CD14-positive monocyte (primary cell): Measurements from ENCODE around the gene FLT1. TPM values are rescaled to one million over a fixed set of nuclear protein-coding genes. Genes with fewer than 3 reads are reported as not detected.

Source experiments
- DNase-seq, 3 donors: peaks; one replicate each; pipeline ENCODE4 v3.0.0-alpha.2; 2011 to 2022
- H2AFZ ChIP-seq: 2 replicates; pipeline ENCODE4 v1.6.0; 2012; ENCODE audit warnings: mild to moderate bottlenecking, low read depth, low read length, inconsistent platforms; ENCODE audit not compliant: insufficient read depth, poor library complexity, severe bottlenecking
- H3K27ac ChIP-seq, 2 donors: 1 replicate in 1 of 2; 2 replicates in 1 of 2; pipeline ENCODE4 v1.5.1; 2012 to 2013; ENCODE audit warnings: low read length in 2 of 2, control low read depth in 1 of 2, inconsistent platforms in 1 of 2, low read depth in 1 of 2, mild to moderate bottlenecking in 1 of 2
- H3K27me3 ChIP-seq, 2 donors: one replicate each; pipeline versions ENCODE4 v1.6.0 to v1.6.1; 2011 to 2013; ENCODE audit warnings: low read length in 2 of 2; ENCODE audit not compliant: control insufficient read depth in 2 of 2, insufficient read depth in 2 of 2
- H3K36me3 ChIP-seq, 2 donors: replicated peaks in 1 of 2; 1 replicate in 1 of 2; 2 replicates in 1 of 2; pipeline versions ENCODE4 v1.5.1 to v1.6.1; 2012 to 2013; ENCODE audit warnings: low read length in 2 of 2, control low read depth in 1 of 2, inconsistent platforms in 1 of 2, mild to moderate bottlenecking in 1 of 2; ENCODE audit not compliant: insufficient read depth in 2 of 2, control insufficient read depth in 1 of 2
- H3K4me1 ChIP-seq, 2 donors: 1 replicate in 1 of 2; 2 replicates in 1 of 2; pipeline versions ENCODE4 v1.5.1 to v1.6.1; 2012 to 2013; ENCODE audit warnings: low read length in 2 of 2, control low read depth in 1 of 2, inconsistent platforms in 1 of 2, mild to moderate bottlenecking in 1 of 2, moderate library complexity in 1 of 2; ENCODE audit not compliant: insufficient read depth in 2 of 2, control insufficient read depth in 1 of 2
- H3K4me2 ChIP-seq: replicated peaks from 2 replicates; pipeline ENCODE3; 2012; ENCODE audit warnings: low read length, moderate library complexity, mild to moderate bottlenecking; ENCODE audit not compliant: poor library complexity, severe bottlenecking; ENCODE audit errors: extremely low read depth
- H3K4me3 ChIP-seq, 3 experiments: fragments of 200-600 bp in 1 of 3; sonication (generic) in 1 of 3; replicated peaks in 1 of 3; 1 replicate in 2 of 3; 2 replicates in 1 of 3; pipeline ENCODE4 v1.5.1; 2011 to 2013; ENCODE audit warnings: low read length in 3 of 3, mild to moderate bottlenecking in 3 of 3, control low read depth in 2 of 3, low read depth in 2 of 3, inconsistent platforms in 1 of 3, moderate library complexity in 1 of 3
- H3K79me2 ChIP-seq: 2 replicates; pipeline ENCODE4 v1.6.0; 2012; ENCODE audit warnings: mild to moderate bottlenecking, control low read depth, inconsistent platforms, low read length, moderate library complexity; ENCODE audit not compliant: insufficient read depth
- H3K9ac ChIP-seq: 2 replicates; pipeline ENCODE4 v1.6.0; 2017; ENCODE audit warnings: low read length, mild to moderate bottlenecking; ENCODE audit not compliant: insufficient read depth, poor library complexity, severe bottlenecking
- H3K9me3 ChIP-seq, 2 donors: replicated peaks in 1 of 2; 1 replicate in 1 of 2; 2 replicates in 1 of 2; pipeline versions ENCODE4 v1.5.1 to v1.6.1; 2012 to 2013; ENCODE audit warnings: low read length in 2 of 2, control low read depth in 1 of 2; ENCODE audit not compliant: control insufficient read depth in 1 of 2, insufficient read depth in 1 of 2
- H4K20me1 ChIP-seq: 2 replicates; pipeline ENCODE4 v1.6.0; 2012; ENCODE audit warnings: mild to moderate bottlenecking, low read length, control low read depth, moderate library complexity; ENCODE audit not compliant: insufficient read depth
- H3K27ac Mint-ChIP-seq, 7 donors: one replicate each; pipeline ENCODE4 v1.8.0; 2020; ENCODE audit warnings: mild to moderate bottlenecking in 7 of 7, mixed read lengths in 7 of 7, moderate library complexity in 6 of 7, inconsistent platforms in 2 of 7
- H3K27me3 Mint-ChIP-seq, 3 donors: one replicate each; pipeline ENCODE4 v1.8.0; 2021 to 2022; ENCODE audit warnings: low read depth in 3 of 3, mild to moderate bottlenecking in 3 of 3, mixed read lengths in 3 of 3, moderate library complexity in 3 of 3, inconsistent platforms in 1 of 3
- H3K36me3 Mint-ChIP-seq, 2 donors: one replicate each; pipeline ENCODE4 v1.8.0; 2020; ENCODE audit warnings: mixed read lengths in 2 of 2, inconsistent platforms in 1 of 2, mild to moderate bottlenecking in 1 of 2
- H3K4me1 Mint-ChIP-seq: one replicate; pipeline ENCODE4 v1.8.0; 2020; ENCODE audit warnings: mild to moderate bottlenecking, mixed read lengths
- H3K4me3 Mint-ChIP-seq, 2 donors: one replicate each; pipeline ENCODE4 v1.8.0; 2020; ENCODE audit warnings: mild to moderate bottlenecking in 2 of 2, mixed read lengths in 2 of 2, moderate library complexity in 1 of 2
- H3K9me3 Mint-ChIP-seq, 7 donors: one replicate each; pipeline ENCODE4 v1.8.0; 2020 to 2022; ENCODE audit warnings: mixed read lengths in 7 of 7, mild to moderate bottlenecking in 6 of 7, moderate library complexity in 6 of 7, inconsistent platforms in 2 of 7
- WGBS: methylation state at CpG from one replicate; pipeline ENCODE4 v1.1.5; 2013; ENCODE audit warnings: missing lambda C conversion rate; ENCODE audit not compliant: insufficient coverage; 5-methylcytosine and 5-hydroxymethylcytosine counted together
- intact Hi-C, 2 donors: fragments of 100-400 bp; cut with micrococcal nuclease; formaldehyde crosslinking; loops; one replicate each; pipeline versions ENCODE4 v1.15.0 to v1.15.1; 2023
- polyA plus RNA-seq, 3 donors: library from polyadenylated mRNA; depleted of rRNA in 1 of 3; unstranded in 2 of 3; stranded (reverse) in 1 of 3; fragments of 300-500 nt in 2 of 3; fragments of >200 nt in 1 of 3; fragmentation: Illumina TruSeq in 2 of 3; gene quantifications; 1 replicate in 2 of 3; 2 replicates in 1 of 3; pipeline ENCODE4 v1.2.3, GENCODE V29; 2012 to 2021
- TF ChIP-seq, protein P1 (sequence below): fragments of 200-600 bp; IDR thresholded peaks from one replicate; pipeline ENCODE4 v1.8.0; 2022; ENCODE audit warnings: antibody characterized with exemption, mild to moderate bottlenecking

FLT1 gene
- polyA plus RNA-seq, 3 donors: 0.28 TPM; not detected in 2

DNA sequence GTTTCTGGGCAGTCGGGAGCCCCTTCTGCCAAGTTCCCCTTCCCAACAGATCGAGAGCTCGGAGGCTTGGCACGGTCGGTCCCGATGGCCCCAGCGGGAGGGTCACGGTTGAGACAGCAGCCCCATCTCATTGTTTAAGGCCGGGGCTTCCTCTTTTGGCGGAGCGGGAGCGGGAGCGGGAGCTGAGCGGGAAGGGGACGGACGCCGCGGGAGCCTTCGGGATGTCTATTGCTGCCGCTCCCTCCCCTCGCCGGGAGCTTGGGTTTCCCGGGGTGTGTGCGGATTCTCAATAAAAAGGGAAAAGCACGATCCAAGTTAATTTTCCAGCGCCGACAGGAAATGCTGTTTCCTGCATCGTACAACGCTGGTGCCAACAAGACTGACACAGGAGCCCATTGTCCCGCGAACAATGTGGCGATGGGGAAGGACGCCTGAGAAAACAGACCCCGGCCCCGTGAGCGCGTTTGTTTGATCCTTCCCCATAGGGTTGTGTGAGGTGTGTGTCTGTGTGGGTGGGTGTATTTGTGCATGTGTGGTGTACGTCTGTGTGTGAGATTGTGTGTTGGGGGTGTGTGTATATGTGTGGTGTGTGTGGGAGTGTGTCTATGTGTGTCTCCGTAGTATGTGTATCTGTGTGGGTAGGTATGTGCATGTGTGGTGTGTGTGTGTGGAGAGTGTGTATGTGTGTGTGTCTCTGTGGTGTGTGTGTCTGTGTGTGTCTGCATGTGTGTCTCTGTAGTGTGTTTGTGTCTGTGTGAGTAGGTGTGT, 36.3 kb upstream of the FLT1 start:
- Mint-ChIP-seq H3K36me3 (peaks cover 0 to 5% of the 10 kb centered on the region in 2 donors), H3K4me1 (peaks cover 27% of the 10 kb centered on the region), H3K9me3 (peaks cover 0 to 26% (median 8%) of the 10 kb centered on the region in 7 donors), H3K27me3 (peaks cover 23 to 38% (median 27%) of the 10 kb centered on the region in 3 donors), H3K4me3 (no peak overlapping the region), H3K27ac (no peak overlapping the region)
- DNase-seq: peak; percentile 29 to 68 (median 45)
- peak overlapping the region in 1 of 3 experiments; percentile 68 for H3K4me3 ChIP-seq
- under 1% methylated on average over 39 of the region's 39 CpGs for WGBS
- TF ChIP-seq, protein P1, sequence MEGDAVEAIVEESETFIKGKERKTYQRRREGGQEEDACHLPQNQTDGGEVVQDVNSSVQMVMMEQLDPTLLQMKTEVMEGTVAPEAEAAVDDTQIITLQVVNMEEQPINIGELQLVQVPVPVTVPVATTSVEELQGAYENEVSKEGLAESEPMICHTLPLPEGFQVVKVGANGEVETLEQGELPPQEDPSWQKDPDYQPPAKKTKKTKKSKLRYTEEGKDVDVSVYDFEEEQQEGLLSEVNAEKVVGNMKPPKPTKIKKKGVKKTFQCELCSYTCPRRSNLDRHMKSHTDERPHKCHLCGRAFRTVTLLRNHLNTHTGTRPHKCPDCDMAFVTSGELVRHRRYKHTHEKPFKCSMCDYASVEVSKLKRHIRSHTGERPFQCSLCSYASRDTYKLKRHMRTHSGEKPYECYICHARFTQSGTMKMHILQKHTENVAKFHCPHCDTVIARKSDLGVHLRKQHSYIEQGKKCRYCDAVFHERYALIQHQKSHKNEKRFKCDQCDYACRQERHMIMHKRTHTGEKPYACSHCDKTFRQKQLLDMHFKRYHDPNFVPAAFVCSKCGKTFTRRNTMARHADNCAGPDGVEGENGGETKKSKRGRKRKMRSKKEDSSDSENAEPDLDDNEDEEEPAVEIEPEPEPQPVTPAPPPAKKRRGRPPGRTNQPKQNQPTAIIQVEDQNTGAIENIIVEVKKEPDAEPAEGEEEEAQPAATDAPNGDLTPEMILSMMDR: no peak
- H3K27ac ChIP-seq: no peak overlapping the region
- intact Hi-C loops: loop anchor here in 1 of 2 donors (5.0 kb wide), 1 partner anchor 106 kb away; no protein-coding TSS in a partner anchor
- no peaks in the 10 kb centered on the region for H3K79me2 ChIP-seq
- H2AFZ ChIP-seq: peak overlapping the region; percentile 74
- H3K9ac ChIP-seq: peak overlapping the region; percentile 48
- peak overlapping the region; percentile 84 for H3K4me2 ChIP-seq
- H3K27me3 ChIP-seq: peaks cover 33 to 51% of the 10 kb centered on the region in 2 donors
- H3K36me3 ChIP-seq: no peaks in the 10 kb centered on the region
- peaks cover 8 to 14% of the 10 kb centered on the region in 2 donors for H3K9me3 ChIP-seq
- H3K4me1 ChIP-seq: peaks cover 52 to 60% of the 10 kb centered on the region in 2 donors
- H4K20me1 ChIP-seq: no peaks in the 10 kb centered on the region

DNA sequence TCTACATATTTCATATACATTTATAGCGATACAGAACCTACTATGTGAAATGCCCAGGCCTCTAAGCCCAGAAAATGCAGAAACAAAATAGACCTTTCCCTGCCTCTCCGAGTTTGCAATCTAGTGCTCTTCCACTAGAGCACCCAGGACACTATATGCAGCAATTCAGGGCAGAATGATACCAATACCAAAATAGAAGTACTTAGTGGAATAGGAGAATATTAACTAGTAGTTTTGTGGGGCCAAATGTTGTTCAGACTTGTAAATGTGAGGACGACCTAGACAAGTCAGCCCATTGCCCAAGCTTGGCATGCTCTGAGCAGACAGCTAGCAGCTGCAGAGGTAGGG, 35.8 kb upstream of the FLT1 start:
- peaks cover 33 to 51% of the 10 kb centered on the region in 2 donors for H3K27me3 ChIP-seq
- no peaks in the 10 kb centered on the region for H4K20me1 ChIP-seq
- no peak for DNase-seq
- peaks cover 52 to 60% of the 10 kb centered on the region in 2 donors for H3K4me1 ChIP-seq
- 83% methylated on average over 1 of the region's 3 CpGs for WGBS
- no peaks in the 10 kb centered on the region for H3K79me2 ChIP-seq
- peaks cover 23 to 38% (median 27%) of the 10 kb centered on the region in 3 donors for H3K27me3 Mint-ChIP-seq
- H3K4me3 Mint-ChIP-seq: no peak overlapping the region
- peaks cover 8 to 12% of the 10 kb centered on the region in 2 donors for H3K9me3 ChIP-seq
- no peak overlapping the region for H3K27ac ChIP-seq
- peak overlapping the region in 1 of 3 experiments; percentile 68 for H3K4me3 ChIP-seq
- TF ChIP-seq, protein P1: no peak
- no peaks in the 10 kb centered on the region for H3K36me3 ChIP-seq
- H3K9ac ChIP-seq: no peak overlapping the region
- H2AFZ ChIP-seq: peak overlapping the region; percentile 30
- intact Hi-C loops: loop anchor here in 1 of 2 donors (5.0 kb wide), 1 partner anchor 107 kb away; no protein-coding TSS in a partner anchor
- H3K36me3 Mint-ChIP-seq: peaks cover 0 to 6% of the 10 kb centered on the region in 2 donors
- peaks cover 0 to 24% (median 7%) of the 10 kb centered on the region in 7 donors for H3K9me3 Mint-ChIP-seq
- peak overlapping the region; percentile 84 for H3K4me2 ChIP-seq
- H3K4me1 Mint-ChIP-seq: peaks cover 27% of the 10 kb centered on the region
- H3K27ac Mint-ChIP-seq: no peak overlapping the region
